Breast epithelium (tissue), 3 donors: Measurements from ENCODE around the gene NPSR1.

ENCODE experiments used
- CTCF ChIP-seq, 3 donors: fragments of 450-650 bp; IDR thresholded peaks; one replicate each; pipeline ENCODE4 v1.5.1; 2016 to 2017; ENCODE audit warnings: antibody characterized with exemption in 3 of 3, mild to moderate bottlenecking in 3 of 3, moderate library complexity in 3 of 3
- POLR2A ChIP-seq: fragments of 450-650 bp; IDR thresholded peaks from one replicate; pipeline ENCODE4 v1.6.1; 2016; ENCODE audit warnings: antibody characterized with exemption, mild to moderate bottlenecking, moderate library complexity

GRCh38 chr7:34837316-34837715 lies 179.3 kb downstream of the NPSR1 start:
- TF ChIP-seq CTCF (IDR thresholded peaks at IDR 0.05) = no peak
- TF ChIP-seq POLR2A = no peak
